Nephron progenitor cell (in vitro differentiated cells): ENCODE data around the gene CSMD2.

Experiments used
- DNase-seq: peaks from one replicate; pipeline ENCODE4 v3.0.0; 2021
- H3K27ac Mint-ChIP-seq: 2 replicates; pipeline ENCODE4 v1.8.0; 2021; ENCODE audit warnings: mild to moderate bottlenecking, moderate library complexity, mixed read lengths
- H3K27me3 Mint-ChIP-seq: 2 replicates; pipeline ENCODE4 v1.8.0; 2021; ENCODE audit warnings: mild to moderate bottlenecking, low read depth, mixed read lengths; ENCODE audit not compliant: poor library complexity
- H3K36me3 Mint-ChIP-seq: 2 replicates; pipeline ENCODE4 v1.8.0; 2021; ENCODE audit warnings: low read depth, mixed read lengths
- H3K4me1 Mint-ChIP-seq: 2 replicates; pipeline ENCODE4 v1.8.0; 2021; ENCODE audit warnings: mixed read lengths
- H3K4me3 Mint-ChIP-seq: 2 replicates; pipeline ENCODE4 v1.8.0; 2021; ENCODE audit warnings: mild to moderate bottlenecking, moderate library complexity, mixed read lengths
- H3K9me3 Mint-ChIP-seq: 2 replicates; pipeline ENCODE4 v1.8.0; 2021; ENCODE audit warnings: mild to moderate bottlenecking, moderate library complexity, mixed read lengths
- CTCF ChIP-seq: fragments of 200-600 bp; sonication (generic); IDR thresholded peaks from 2 replicates; pipeline ENCODE4 v1.5.0; 2021; ENCODE audit warnings: antibody characterized with exemption

Gene CSMD2

GRCh38 chr1:33867684-33868083 is 297.3 kb downstream of the CSMD2 start:
- no peak for DNase-seq
- no peak overlapping the region for H3K4me3 Mint-ChIP-seq
- H3K9me3 Mint-ChIP-seq, result peaks cover 21% of the 10 kb centered on the region
- TF ChIP-seq CTCF, result no peak
- H3K27me3 Mint-ChIP-seq, result peaks cover 3% of the 10 kb centered on the region
- H3K36me3 Mint-ChIP-seq, result no peaks in the 10 kb centered on the region
- peaks cover 5% of the 10 kb centered on the region for H3K4me1 Mint-ChIP-seq
- no peak overlapping the region for H3K27ac Mint-ChIP-seq

GRCh38 chr1:33866281-33866680 is 298.7 kb downstream of the CSMD2 start:
- no peaks in the 10 kb centered on the region for H3K36me3 Mint-ChIP-seq
- peaks cover 5% of the 10 kb centered on the region for H3K4me1 Mint-ChIP-seq
- H3K27ac Mint-ChIP-seq, result no peak overlapping the region
- no peak overlapping the region for H3K4me3 Mint-ChIP-seq
- peaks cover 6% of the 10 kb centered on the region for H3K27me3 Mint-ChIP-seq
- H3K9me3 Mint-ChIP-seq, result peaks cover 12% of the 10 kb centered on the region
- no peak for TF ChIP-seq CTCF
- DNase-seq, result no peak

DNA sequence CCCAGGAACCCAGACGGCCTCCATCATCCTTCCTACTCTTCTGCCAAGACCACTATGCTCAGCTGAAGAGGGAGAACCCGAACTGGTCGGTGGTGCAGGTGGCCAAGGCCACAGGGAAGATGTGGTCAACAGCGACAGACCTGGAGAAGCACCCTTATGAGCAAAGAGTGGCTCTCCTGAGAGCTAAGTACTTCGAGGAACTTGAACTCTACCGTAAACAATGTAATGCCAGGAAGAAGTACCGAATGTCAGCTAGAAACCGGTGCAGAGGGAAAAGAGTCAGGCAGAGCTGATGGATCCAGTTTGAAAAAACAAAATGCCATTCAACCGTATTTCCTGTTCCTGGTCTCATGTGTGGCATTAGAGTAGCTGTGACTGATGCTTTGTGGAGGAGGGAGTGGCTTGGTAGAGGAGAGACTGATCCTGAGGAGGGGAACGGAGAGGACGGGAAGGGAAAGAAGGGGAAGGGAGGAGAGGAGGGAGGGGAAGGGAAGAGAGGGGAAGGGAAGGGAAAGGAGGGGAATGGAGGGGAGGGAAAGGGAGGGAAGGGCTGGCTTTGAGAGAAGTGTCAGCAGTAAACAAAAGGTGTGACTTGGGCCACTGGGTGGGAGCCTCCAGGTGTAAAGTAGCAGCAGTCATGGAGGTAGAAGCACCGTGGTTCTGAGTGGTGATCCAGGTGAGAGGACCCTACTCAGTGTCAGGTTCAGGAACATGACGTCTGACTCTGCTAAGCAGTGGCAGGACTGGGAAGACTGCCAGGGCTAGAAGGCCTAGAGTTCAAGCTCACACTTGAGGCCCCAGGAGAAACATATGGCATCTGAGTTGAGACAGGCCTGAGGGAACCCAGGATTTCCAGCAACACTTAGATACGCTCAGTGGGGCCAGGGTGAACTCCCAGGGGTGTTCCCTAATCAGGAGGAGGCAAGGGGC is 300.3 kb downstream of the CSMD2 start:
- Mint-ChIP-seq H3K27ac (no peak overlapping the region), H3K9me3 (peaks cover 6% of the 10 kb centered on the region), H3K36me3 (no peaks in the 10 kb centered on the region), H3K4me1 (peaks cover 5% of the 10 kb centered on the region), H3K27me3 (peaks cover 6% of the 10 kb centered on the region), H3K4me3 (no peak overlapping the region)
- no peak for DNase-seq
- TF ChIP-seq CTCF, result no peak

DNA sequence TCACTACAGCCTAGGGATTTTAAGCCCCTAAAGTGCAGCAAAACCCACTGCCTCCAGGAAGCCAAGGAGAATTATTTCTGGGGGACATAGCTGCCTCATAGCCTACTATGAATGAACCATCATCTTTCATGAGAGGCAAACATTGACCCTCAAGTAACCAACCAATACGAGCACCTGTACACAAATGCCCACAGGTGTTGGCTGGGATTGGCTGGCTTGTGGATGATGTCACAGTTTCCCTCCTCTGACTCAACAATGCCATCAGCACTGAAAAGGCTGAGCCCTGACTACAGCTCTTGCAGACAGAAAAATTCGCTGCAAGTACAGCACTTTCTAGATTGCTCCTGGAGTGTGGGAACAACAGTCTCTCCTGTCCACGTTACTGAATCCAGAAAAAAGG is 301.3 kb downstream of the CSMD2 start, which contains the start of gene HMGB4:
TSS of gene HMGB4 (plus strand) at position 301 of the 400 bp plus-strand sequence. CDS start 113 bp downstream, outside the sequence.
- no peak for TF ChIP-seq CTCF
- Mint-ChIP-seq H3K4me3 (no peak within 1 kb of the TSS), H3K9me3 (peaks cover 6% of the 10 kb centered on the region), H3K4me1 (peaks cover 5% of the 10 kb centered on the region), H3K27me3 (peaks cover 6% of the 10 kb centered on the region), H3K36me3 (no peaks in the 10 kb centered on the region), H3K27ac (peak within 1 kb of the TSS; percentile 31)
- no peak for DNase-seq

GRCh38 chr1:33860671-33861070 is 304.4 kb downstream of the CSMD2 start:
- Mint-ChIP-seq H3K9me3 (no peaks in the 10 kb centered on the region), H3K27ac (no peak overlapping the region), H3K27me3 (peaks cover 11% of the 10 kb centered on the region), H3K4me3 (no peak overlapping the region), H3K36me3 (no peaks in the 10 kb centered on the region), H3K4me1 (peaks cover 5% of the 10 kb centered on the region)
- DNase-seq, result no peak
- TF ChIP-seq CTCF, result no peak

- Mint-ChIP-seq H3K27ac (no peak overlapping the region), H3K9me3 (no peaks in the 10 kb centered on the region), H3K27me3 (peaks cover 16% of the 10 kb centered on the region), H3K36me3 (no peaks in the 10 kb centered on the region), H3K4me1 (no peaks in the 10 kb centered on the region), H3K4me3 (no peak overlapping the region)
- no peak for DNase-seq
- no peak for TF ChIP-seq CTCF
Observed at GRCh38 chr1:33854091-33854490, 310.9 kb downstream of the CSMD2 start.
